GM20431 (cell line): Measurements from ENCODE around the gene ANKRD44.
"Not testable (repeated sequence)": the region's sequence is repeated elsewhere in the genome, so short reads cannot be mapped to it uniquely, and the experiment has no call there.

Source experiments
- in situ Hi-C: fragments of 300-500 bp; cut with MseI, MboI; formaldehyde crosslinking; loops from one replicate; pipeline ENCODE4 v1.15.0; 2020; ENCODE audit warnings: low sequenced_read_pairs; ENCODE audit not compliant: unreplicated experiment

The ANKRD44 gene

DNA sequence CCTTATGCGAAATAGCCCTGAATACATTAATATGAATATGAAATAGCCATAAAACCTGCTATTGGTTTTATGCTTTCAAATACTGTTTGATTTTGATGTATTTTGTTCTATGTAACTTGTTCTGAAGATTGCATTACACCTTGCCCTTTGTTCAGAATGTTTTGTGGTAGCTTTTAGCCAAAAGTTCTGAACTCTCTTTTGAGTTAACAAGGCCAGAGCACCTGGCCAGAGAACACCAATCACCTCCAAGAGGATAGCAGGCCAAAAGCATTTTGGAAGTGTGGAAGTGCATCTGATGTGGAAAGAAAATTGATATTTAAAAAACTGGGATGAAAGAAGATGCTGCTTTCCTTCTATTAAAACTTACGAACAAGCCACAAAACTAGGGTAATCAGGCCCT is 297.5 kb downstream of the ANKRD44 start:
- in situ Hi-C loops, result no loop called here

DNA sequence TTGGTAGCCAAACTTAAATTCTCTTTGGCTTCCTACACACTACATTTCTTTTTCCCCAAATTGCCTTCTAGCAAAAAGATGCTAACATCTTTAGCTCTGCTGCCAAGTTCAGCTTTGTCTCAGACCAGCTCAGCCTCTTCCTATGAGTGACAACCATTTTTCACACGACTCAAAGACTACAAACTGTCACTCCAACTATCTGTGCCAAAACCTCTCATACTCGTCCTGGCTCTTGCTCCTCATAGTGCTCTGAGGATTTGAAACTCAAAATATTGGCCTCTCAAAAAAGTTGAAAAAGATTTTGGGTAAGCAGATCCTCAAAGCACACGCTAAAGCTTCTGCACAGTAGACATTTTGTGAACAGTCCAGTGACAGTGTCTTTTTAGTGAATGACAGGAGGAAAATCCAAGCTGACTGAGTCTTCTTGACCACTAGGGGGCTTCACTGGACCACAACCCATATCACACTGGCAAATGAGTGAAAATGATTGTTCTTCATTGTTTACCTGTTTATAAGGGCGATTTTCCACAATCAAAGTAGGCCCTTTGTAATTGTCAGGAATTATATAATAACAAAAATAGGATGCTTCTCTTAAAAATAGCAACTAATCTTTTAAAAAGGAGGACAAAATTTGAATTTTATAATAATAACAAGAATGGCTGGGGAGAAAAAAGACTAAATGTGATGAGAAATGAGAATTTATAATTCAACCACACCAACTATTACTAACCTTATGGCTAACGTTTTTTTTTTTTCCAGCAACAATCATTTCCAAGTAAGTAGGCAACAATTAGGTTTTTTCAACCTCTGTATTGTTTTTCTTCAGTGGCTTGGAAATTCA is 298.6 kb downstream of the ANKRD44 start:
- in situ Hi-C loops, result no loop called here

DNA sequence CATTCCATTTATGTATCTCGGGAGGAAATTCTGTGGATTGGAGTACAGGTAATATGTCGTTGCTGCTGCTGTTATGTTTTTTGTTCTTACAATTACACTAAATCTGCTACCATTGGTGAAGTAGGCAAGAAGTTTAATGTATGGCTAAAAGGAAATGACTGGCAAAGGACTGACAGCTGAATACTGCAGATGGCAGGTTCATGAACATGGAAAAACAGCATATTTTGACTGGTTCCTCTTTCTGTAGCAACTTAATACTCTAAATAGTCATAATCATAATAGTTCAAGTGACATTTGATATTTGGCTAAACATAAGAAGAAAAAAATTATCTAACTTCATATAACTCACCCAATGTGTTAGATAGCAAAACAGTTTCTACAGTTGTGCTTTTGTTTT is 299.6 kb downstream of the ANKRD44 start:
- in situ Hi-C loops, result no loop called here

DNA sequence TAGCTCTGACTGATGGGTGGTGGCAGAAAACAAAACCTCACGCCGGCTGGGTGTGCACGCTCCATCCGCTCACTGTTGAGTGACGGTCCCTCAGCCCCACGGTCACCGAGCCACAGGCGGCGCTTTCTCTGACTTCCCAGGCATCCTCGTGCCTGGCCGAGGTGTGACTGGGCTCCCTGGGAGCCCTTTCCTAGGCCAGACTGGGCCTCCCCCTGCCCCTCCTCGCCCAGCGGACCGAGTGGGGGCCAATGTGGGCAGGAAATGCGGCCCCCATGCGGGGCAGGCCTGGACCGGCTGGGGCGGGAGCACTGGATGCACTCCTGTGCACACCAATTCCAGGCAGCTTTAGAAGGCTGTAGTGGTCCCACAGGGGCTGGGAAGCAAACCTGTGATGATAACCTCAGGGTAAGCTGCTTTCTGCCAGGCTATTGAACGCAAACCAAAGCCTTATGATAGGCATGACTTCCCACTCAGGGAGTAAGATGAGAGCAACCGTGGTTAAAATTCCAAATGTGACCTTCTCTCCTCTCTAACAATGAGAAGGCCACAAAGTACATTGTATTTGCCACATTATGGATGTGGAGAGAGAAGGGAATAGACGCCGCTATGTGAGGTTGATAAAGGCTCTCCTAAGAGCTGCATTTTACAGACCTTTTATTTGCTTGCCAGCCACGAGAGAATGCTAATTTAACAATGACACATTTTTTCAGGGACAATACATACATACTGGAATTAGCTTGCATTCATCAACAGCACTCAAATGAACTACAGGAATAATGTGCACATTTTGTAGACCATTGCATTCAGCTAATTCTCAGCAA is 300.2 kb downstream of the ANKRD44 start:
- in situ Hi-C loops, result no loop called here

DNA sequence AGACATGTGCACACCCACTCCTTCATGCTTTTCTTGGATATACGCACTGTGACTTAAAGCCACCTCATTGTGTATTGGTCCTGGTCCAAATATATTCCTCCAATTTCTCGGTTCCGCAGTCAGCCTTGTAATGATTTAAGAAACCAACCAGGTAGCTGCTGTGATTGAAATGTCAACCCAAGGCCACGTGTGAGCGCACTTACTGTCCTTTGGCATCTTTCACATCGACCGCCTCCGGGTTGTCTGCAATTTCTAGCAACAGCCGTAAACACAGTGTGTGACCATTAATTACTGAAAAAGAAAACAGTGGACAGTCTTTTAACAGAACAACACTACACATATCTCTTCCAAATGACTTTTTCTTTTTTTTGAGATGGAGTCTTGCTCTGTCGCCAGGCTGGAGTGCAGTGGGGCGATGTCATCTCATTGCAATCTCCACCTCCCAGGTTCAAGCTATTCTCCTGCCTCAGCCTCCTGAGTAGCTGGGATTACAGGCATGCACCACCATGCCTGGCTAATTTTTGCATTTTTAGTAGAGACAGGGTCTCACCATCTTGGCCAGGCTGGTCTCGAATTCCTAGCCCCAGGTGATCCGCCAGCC is 301.7 kb downstream of the ANKRD44 start:
- in situ Hi-C loops, result not testable (repeated sequence)

DNA sequence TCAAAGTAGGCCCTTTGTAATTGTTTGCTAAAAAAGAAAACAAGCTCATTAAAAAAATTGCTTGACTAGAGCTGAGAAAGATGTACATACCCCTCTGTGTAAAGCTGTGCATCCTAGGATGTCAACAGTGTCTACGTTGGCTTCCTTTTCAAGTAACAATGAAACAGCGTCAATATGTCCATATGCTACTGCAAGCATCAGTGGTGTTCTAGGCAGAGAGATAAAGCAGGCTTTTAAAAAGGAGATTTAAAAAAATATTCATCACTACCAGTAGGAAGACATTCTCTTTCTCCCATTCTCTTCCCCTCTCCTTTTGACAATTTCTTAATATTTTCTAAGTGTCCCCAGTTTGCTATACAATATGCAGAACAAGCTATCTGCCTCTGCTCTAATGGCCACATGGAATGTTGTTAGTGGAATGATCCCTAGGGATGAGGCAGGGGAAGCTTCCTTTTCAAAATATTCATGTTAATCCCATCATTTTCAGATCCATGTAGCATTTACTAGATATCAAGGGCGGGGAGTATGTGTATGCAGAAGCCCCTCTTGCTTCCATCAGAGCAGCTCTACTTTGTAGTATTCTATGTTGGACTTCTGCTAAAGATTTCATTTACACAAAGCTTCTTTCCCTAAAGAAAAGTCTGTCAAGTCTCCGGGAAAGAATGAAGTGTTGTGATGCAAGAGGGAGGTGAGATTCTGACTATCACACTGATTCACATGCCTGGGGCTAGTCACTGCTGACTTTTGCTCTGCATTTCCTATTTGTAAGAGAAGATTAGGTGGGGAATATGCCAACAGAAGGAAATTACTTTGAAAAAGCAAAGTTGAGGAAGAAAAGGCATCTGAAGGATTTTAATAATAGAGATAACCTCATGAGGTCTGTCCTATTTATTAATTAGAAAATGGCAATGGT is 302.6 kb downstream of the ANKRD44 start:
- in situ Hi-C loops, result no loop called here

DNA sequence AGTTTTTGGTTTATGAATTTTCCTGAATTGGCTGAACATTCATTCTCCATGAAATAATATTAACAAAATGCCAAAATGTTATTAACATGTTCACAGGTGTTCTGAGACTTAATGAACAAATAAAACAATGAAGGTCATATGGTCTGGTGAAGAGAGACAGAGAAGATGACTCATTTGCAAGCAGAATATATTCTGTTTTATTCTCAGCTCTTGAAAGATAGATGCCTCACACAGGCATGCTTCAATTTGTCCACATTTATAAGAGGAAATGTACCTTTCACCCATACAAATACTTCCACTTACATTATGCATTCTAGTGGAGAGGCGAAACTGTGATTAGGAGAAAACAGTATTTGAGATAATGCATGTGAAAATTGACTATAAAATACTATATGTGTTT is 308.7 kb downstream of the ANKRD44 start:
- in situ Hi-C loops, result no loop called here

DNA sequence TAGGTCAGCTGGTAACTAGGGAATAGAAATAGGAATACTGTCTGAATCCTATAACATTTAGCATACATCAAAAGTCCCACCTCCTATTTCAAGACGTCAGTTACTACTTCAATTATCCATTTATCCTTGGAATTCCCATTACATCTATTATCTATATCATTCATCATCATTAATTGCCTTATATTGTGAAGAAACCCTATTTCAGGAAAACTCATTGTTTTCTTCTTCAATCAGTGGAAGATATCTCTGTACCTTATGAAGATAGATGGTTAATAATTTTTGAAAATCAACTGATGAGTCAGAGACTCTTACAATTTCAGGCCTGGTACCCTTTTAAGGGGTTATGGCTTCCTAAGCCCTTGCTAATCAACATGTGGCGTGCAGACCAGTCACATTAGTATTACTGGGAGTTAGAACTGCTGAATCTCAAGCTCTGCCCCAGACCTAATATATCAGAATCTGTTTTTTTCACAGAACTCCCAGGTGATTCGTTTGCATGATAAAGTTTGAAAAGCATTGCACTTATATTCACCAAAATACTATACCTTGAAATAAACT is 314.7 kb downstream of the ANKRD44 start:
- in situ Hi-C loops, result no loop called here

DNA sequence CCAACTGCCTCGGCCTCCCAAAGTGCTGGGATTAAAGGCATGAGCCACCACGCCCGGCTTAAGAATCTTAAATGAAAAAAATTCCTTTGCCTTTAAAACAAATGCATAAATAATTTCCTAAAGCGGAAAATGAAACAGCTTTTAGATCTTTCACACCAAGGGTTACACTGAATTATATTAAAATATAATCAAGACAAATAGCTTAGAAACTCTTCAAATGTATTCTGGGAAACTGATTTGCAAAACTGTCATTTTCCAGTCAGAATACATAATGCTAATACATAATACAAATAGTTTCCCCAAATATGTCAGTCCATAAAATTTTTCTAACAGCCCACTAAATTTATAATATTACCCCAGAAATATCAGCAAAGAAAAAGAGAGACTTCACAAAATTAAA is 315.8 kb downstream of the ANKRD44 start:
- in situ Hi-C loops, result no loop called here

DNA sequence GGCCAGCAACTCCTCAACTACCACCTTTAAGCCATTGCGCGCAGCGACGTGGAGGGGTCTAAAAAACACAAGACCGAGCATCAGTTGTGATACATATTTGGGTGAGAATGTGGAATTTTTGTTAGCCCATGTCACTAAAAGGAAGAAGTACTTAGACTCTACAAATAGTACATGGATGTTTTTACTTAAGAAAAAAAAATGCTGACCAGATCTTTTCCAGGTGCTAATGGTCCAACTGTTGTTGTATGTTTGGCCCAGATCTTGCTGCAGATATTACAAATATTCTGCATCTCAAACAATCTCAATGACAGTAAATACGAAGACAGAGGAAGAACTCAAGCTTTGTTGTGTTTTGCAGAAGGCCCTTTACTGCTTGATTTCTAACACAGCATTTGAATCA is 317.0 kb downstream of the ANKRD44 start:
- in situ Hi-C loops, result no loop called here

DNA sequence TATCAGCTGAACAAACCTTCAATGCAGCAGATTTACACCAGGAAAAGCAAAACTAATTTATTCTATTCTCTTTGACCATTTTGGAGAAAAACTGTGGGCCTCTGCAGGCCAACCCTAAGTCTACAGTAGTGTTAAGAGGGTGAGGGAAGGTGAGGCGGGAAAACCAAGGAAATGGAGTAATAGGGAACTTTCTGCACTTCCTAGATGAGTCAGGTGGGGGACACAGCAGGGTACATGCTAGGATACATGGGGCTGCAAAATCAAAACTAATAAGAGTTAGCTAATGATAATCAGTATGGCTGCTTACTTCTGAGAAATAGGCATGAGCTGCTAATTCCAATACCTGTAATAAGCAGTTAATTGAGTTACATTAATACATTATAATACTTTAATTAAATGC is 318.1 kb downstream of the ANKRD44 start:
- in situ Hi-C loops, result no loop called here

DNA sequence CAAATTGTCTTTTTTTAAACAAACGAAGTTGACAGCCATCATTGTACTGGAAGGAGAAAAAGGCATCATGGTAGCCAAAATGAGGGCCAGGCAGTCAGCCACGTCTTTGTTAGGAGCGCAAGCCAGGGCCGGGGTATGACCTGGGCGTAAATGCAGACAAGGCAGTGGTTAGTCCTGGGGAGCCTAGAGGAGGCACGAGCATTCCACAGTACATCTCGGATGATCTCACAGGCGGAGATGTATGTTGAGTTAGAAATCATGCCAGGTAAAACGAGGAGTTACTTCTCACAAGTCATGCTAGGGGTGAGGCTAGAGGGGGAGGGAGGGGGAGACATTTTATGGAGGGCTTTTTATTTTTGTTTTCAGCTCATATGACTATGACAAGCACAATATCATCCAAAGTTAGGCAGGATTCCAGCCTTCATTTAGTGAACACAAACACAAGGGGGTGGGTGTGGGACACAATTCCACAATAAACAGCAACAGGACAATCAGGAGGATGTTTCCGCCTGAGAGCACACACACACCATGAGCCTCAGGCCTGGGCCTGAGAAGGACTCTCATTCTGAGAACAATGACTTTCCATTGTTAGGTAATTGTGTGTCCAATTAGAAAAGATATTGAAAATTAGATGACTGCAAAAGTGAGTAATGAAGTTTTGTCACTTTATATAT is 319.7 kb downstream of the ANKRD44 start:
- in situ Hi-C loops, result no loop called here

DNA sequence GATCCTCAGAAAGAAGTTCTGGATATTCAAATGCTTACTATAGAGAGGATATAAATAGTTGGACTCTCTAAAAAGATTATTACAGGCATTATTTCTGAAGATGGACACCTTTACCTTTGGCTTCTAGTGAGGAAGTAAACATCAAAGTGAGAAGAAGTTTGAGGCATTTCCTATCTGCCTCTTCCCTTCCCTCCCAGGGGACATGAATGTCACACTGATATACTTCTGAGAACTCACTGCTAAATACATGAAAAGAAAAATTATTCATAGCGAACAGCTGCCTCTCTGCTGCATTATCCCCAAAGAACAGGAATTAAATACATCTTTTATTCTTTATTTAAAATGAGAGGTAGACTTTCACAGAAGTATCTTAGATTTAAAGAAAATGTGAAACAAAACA is 320.5 kb downstream of the ANKRD44 start:
- in situ Hi-C loops, result no loop called here

DNA sequence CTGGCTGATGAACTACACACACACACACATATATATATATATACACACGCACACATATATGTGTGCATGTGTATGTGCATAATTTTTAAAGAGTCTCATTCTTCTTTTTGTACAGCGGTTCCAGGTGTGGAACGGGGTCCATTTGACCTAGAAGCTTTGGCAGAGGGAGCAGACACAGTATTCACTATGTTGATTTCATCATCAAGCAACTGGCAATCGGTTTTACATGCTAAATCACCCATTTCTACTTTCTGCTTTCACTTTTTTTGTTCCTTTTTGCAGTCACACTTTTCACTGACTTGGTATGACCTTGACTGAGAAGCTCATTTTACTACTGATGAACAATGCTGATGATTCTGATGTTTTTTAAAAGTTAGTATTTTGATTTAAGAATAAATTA is 321.1 kb downstream of the ANKRD44 start:
- in situ Hi-C loops, result no loop called here

DNA sequence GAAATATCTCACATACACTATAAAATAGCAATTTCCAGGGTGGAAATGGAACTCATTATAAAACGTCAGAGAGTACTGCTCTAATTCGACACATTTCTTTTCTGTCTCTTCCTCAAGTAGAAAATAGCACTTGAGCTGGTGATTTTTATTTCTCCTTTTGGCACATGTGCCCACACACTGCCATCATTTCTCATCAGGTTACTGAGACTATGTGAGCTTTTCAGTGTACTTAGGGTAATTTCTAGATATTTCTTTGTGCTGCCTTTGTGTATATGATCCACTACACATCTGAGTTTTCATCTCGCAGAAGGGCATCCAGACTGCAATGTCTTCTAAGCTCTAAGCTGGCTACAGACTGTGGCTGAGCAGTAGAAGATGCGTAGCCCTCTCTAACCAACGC is 321.9 kb downstream of the ANKRD44 start:
- in situ Hi-C loops, result no loop called here

DNA sequence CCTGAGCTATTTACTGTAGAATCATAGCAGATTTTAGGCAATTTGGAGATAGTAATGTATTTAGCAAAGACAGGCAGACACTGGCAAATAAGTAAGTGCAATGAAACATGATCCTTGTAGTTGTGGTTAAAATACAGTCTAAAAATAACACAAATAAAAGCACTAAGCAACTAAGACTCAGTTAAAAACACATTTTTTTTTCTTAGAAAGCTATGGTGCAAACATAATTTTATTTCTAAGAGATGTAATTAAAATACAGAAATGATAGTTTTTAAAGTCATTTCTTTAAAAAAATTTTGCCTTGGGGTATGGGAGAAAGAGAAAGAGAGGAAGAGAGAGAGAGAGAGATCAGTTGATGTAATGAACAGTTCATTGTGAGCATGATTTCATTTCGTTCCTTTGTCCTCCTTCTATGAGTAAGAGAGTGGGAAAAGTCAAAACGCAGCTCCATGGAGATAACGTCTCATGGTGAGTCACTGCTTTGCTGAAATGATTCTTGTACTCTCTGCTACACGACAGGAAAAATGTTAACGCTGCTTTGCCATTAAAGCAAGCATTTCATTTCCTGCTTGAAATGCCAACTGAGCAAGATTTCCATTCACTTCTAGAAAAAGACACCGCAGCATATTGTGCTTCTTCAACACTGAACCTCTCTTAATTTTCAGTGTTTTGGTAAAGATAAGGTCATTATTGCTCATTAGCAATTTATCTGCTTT is 322.8 kb downstream of the ANKRD44 start:
- in situ Hi-C loops, result no loop called here

DNA sequence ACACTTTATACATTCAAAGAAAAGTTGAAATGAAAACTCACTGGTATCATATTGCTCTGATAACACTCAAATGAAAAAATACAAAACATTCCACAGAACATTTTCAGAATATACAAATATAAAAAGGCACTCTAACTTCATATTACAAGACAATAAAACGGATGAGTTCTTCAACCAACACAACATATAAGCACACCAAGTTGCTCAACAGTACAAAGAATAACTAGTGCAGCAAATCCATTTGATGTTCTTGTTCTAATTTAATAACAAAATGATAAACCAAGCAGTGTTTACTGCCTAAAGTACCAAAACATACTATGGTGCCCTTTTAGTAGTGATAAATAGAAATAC is 323.3 kb downstream of the ANKRD44 start:
- in situ Hi-C loops, result no loop called here

DNA sequence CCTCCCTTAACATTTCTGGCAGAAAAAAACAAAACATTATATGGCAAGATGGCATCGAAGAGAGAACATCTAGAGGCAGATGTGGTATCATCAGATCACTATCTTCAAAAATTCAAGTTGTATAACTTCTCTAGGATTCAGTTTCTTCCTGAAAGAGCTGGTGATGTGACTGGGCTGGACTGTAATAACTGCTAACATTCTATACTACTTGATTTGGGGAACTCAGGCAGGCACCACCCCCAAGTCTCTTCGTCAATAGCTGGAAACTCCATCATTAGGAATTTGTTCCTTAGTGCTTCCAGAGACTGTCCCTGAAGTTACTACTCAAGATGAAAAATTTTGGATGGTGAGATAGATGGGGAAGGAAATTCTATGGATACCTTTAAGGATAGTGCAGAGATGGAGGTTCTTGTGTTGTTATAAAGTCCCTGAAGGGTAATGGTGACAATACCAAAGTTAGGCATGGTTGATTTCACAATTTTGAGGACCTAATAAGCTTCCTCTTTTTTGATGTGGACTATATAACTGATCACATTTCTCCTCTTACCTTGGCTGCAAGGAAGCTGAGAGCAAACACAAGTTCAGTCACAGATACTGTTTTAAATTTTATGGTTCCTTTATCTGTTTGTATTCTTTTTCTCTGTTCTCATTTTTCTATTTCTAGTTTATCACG is 324.9 kb downstream of the ANKRD44 start:
- in situ Hi-C loops, result no loop called here
